Measurements from ENCODE around the gene VMP1. TPM values are rescaled to one million over a fixed set of nuclear protein-coding genes. Genes with fewer than 3 reads are reported as not detected.

The VMP1 gene
- total RNA-seq, 4 donors from 2014 or later: 35.3 to 69.7 (median 61.1) TPM

DNA sequence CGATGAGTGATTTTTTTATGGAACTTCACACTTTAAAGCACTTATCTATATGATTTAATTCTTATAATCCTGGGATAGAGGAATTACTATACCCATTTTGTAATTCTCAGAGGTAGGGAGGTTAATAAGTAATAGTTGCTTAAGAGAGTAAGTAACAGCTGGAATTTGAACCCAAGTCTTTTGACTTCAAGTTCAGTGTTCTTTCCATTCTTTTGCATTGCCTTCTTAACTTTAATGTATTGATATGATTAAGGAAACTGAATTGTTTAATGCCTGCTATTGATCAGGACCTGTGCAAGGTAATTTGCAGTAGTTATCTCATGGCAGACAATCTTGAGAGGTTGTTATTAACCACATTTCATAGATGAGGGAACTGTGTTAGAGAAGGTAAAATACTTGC lies 106.8 kb downstream of the VMP1 start:
- intact Hi-C loops (cut with DNase I; ENCODE audit: low total_unique reads): no loop called here
- 95 to 100% methylated on average over 1 of the region's 1 CpG for WGBS, 2 donors
- H3K4me3 ChIP-seq (ENCODE audit: low read depth, poor library complexity, severe bottlenecking): no peak overlapping the region
- TF ChIP-seq CTCF (IDR thresholded peaks at IDR 0.05): no peak
- no peak for TF ChIP-seq POLR2A (IDR thresholded peaks at IDR 0.05)
- no peak for DNase-seq (ENCODE audit: low spot score in 2 of 2)

GRCh38 chr17:59814685-59815084 lies 107.2 kb downstream of the VMP1 start:
- TF ChIP-seq CTCF (IDR thresholded peaks at IDR 0.05) (no peak), POLR2A (IDR thresholded peaks at IDR 0.05) (no peak)
- WGBS, 2 donors: 85 to 90% methylated on average over 3 of the region's 3 CpGs
- H3K4me3 ChIP-seq (ENCODE audit: low read depth, poor library complexity, severe bottlenecking): no peak overlapping the region
- DNase-seq (ENCODE audit: low spot score in 2 of 2): no peak
- intact Hi-C loops (cut with DNase I; ENCODE audit: low total_unique reads): no loop called here

GRCh38 chr17:59815965-59816364 lies 108.5 kb downstream of the VMP1 start:
- TF ChIP-seq POLR2A (IDR thresholded peaks at IDR 0.05): no peak
- no peak for TF ChIP-seq CTCF (IDR thresholded peaks at IDR 0.05)
- no peak overlapping the region for H3K4me3 ChIP-seq (ENCODE audit: low read depth, poor library complexity, severe bottlenecking)
- DNase-seq (ENCODE audit: low spot score in 2 of 2): no peak
- 67 to 91% methylated on average over 1 of the region's 1 CpG for WGBS, 2 donors
- intact Hi-C loops (cut with DNase I; ENCODE audit: low total_unique reads): no loop called here

- no peak overlapping the region for H3K4me3 ChIP-seq (ENCODE audit: low read depth, poor library complexity, severe bottlenecking)
- DNase-seq (ENCODE audit: low spot score in 2 of 2): no peak
- intact Hi-C loops (cut with DNase I; ENCODE audit: low total_unique reads): no loop called here
- no peak for TF ChIP-seq POLR2A (IDR thresholded peaks at IDR 0.05)
- no peak for TF ChIP-seq CTCF (IDR thresholded peaks at IDR 0.05)
- 61 to 63% methylated on average over 5 of the region's 5 CpGs for WGBS, 2 donors
Measured at GRCh38 chr17:59825533-59826322, 118.3 kb downstream of the VMP1 start.

DNA sequence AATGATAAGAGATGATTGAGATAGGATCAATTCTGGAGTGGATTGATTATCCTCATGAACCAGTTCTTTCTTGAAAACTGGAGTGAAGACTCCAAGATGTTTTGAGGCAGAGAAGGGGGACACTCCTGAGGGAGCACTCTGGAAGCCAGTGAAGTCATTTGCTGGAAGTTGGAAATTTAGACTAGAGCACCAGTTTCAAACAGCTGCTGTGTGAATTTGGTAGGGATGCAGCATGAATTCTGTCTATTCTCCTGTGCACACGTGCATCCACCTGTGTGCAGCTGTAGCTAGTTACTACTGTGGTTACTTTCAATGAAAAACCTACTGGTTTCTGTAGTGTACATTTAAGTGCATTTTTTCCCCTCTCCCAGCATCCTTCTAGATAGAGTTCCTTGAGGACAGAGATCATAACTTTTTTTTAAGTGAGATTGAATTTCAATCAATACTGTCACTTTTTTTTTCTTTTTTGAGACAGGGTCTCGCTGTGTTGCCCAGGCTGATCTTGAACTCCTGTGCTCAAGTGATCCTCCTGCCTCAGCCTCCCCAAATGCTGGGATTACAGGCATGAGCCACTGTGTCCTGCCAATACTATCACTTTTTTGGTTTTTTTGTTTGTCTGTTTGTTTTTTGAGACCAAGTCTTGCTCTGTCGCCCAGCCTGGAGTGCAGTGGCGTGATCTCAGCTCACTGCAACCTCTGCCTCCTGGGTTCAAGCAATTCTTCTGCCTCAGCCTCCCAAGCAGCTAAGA lies 119.4 kb downstream of the VMP1 start:
- WGBS, 2 donors: 92% methylated on average over 4 of the region's 4 CpGs
- TF ChIP-seq POLR2A (IDR thresholded peaks at IDR 0.05) (no peak), CTCF (IDR thresholded peaks at IDR 0.05) (no peak)
- DNase-seq (ENCODE audit: low spot score in 2 of 2): no peak
- no peak overlapping the region for H3K4me3 ChIP-seq (ENCODE audit: low read depth, poor library complexity, severe bottlenecking)
- intact Hi-C loops (cut with DNase I; ENCODE audit: low total_unique reads): no loop called here
